Activated CD8-positive, alpha-beta memory T cell treated with anti-CD3 and anti-CD28 coated beads for 36 hours (primary cell): Measurements from ENCODE around the gene ACTN2. TPM values are rescaled to one million over a fixed set of nuclear protein-coding genes. Genes with fewer than 3 reads are reported as not detected.

ENCODE experiments used
- CTCF ChIA-PET: fragments of 350-600 bp; sonication (Branson Sonifier 250); formaldehyde crosslinking; loops from one replicate; lab custom pipeline; 2021; ENCODE audit warnings: antibody characterized with exemption; lab: Charles Lee
- POLR2A ChIA-PET: fragments of 350-600 bp; sonication (Branson Sonifier 250); formaldehyde crosslinking; loops from one replicate; lab custom pipeline; 2021; ENCODE audit warnings: antibody characterized with exemption; lab: Charles Lee
- total RNA-seq, 2 experiments: library from RNA; stranded (reverse); gene quantifications; one replicate each; pipeline ENCODE4 v1.2.3, GENCODE V29; 2021

The ACTN2 gene
- total RNA-seq, 2 experiments from 2014 or later: not detected

- POLR2A ChIA-PET: no interaction called here
- CTCF ChIA-PET: interaction anchor here (0.9 kb wide), 1 partner anchor 88 kb away, joined by 3 read pairs; no protein-coding TSS in a partner anchor
Observed at GRCh38 chr1:236760986-236761385, 74.7 kb downstream of the ACTN2 start.

- ChIA-PET CTCF (interaction anchor here (0.5 to 0.9 kb wide), 2 partner anchors 88 to 243 kb away, joined by 3 read pairs; no protein-coding TSS in a partner anchor), POLR2A (no interaction called here)
Observed at GRCh38 chr1:236761397-236762132, 75.3 kb downstream of the ACTN2 start.

DNA sequence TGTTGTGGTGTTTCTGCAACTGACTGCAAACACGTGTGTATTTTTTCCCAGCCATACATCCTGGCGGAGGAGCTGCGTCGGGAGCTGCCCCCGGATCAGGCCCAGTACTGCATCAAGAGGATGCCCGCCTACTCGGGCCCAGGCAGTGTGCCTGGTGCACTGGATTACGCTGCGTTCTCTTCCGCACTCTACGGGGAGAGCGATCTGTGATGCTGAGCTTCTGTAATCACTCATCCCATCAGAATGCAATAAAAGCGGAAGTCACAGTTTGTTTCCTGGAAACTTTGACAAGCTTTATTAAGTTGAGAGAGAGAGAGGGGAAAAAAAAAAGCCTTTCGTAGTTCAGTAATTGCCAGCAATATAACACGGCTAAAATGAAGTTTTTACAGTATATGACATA is 76.1 kb downstream of the ACTN2 start:
- ChIA-PET CTCF (no interaction called here), POLR2A (no interaction called here)

DNA sequence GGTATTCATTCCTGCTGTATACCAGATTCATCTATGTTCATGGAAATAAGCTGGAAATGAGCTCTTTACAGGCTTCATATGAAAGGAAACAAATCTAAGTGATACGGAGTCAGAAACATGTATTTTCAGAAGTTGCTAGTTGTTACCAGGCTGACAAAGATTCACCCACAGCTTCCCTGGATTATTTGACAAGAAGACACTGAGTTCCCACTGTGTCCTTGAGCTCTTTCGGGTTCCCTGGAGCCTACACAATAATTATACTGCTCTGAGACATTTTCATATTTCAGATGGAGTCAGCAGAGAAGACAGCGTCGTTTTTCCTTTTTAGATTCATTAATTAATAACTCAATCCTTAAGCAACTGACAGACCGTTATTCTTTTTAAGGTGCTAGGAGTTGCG is 79.5 kb downstream of the ACTN2 start:
- ChIA-PET POLR2A (no interaction called here), CTCF (no interaction called here)

DNA sequence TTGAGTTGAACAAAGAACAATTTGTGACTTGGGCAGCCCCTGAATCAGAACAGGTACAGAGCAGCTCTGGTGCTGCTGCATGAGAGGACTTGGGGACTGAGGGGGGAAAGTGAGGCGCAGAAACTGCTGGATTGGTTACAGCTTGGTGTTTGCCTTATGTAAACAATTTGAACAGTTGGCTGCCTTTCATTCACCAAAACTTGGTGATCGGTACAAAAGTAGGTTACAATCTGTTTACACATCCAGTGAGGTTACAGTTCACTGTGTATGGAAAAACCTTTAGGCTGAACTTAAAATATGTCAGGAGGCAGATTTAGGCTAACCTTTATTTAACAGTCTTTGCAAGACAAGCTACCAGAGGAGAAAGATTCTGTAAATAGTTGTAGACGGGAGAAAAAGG is 80.2 kb downstream of the ACTN2 start:
- ChIA-PET POLR2A (no interaction called here), CTCF (no interaction called here)

DNA sequence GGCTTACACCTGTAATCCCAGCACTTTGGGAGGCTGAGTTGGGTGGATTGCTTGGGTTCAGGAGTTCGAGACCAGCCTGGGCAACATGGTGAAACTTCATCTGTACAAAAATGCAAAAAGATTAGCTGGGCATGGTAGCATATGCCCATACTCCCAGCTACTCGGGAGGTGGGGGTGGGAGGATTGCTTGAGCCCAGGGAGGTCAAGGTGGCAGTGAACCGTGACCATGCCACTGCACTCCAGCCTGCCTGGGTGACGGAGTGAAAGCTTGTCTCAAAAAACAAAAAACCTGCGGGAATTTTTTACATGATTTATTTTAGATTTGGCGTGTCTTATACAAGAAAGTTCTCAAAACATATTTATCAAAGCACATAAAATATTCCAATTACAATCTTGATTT is 81.0 kb downstream of the ACTN2 start:
- POLR2A ChIA-PET: no interaction called here
- CTCF ChIA-PET: interaction anchor here (0.6 to 1.9 kb wide), 2 partner anchors 8 to 29 kb away, joined by 5 to 8 read pairs; no protein-coding TSS in a partner anchor

DNA sequence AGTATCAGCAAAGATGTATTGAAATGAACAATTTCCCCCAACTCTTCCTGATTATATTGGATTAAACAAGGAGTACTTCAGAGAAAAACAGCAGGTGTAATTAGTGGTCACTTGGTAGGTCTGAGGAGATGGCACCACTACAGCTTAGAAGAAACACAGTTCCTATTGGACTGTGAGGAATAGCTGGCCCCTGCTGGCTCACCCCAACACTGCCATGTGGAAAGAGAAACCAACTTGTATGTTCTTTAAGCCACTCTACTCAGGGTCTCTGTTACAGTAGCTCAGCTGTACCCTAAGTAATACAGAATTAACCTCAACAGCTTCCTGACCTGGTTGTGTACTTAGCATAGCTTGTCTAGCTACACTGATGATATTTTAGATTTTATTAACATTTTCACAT is 82.3 kb downstream of the ACTN2 start:
- ChIA-PET POLR2A (no interaction called here), CTCF (interaction anchor here (1.1 to 1.9 kb wide), 2 partner anchors 9 to 101 kb away, joined by 3 to 8 read pairs; no protein-coding TSS in a partner anchor)

GRCh38 chr1:236773919-236774318 is 87.6 kb downstream of the ACTN2 start:
- ChIA-PET POLR2A (no interaction called here), CTCF (interaction anchor here (0.6 kb wide), 1 partner anchor 15 kb away, joined by 3 read pairs; no protein-coding TSS in a partner anchor)

DNA sequence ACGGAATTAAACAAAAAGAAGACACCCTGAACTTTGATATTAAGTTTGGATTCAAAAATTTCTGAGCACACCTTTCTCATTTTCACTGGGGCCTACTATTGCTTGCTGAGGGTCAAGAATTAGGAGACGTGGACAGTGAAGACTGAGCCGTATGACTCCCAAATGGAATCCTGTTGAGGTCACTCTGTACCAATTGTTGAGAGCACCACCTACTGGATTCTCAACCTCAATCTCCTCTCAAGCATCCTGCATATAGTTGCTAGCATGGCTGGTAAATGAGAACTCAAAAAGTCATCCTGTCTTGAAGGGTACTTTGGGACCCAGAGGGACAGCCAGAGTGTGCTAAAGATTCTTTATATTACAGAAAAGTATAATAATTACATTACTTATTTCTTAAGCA is 88.6 kb downstream of the ACTN2 start:
- POLR2A ChIA-PET: no interaction called here
- CTCF ChIA-PET: no interaction called here

GRCh38 chr1:236779312-236779711 is 93.0 kb downstream of the ACTN2 start:
- ChIA-PET CTCF (no interaction called here), POLR2A (no interaction called here)

DNA sequence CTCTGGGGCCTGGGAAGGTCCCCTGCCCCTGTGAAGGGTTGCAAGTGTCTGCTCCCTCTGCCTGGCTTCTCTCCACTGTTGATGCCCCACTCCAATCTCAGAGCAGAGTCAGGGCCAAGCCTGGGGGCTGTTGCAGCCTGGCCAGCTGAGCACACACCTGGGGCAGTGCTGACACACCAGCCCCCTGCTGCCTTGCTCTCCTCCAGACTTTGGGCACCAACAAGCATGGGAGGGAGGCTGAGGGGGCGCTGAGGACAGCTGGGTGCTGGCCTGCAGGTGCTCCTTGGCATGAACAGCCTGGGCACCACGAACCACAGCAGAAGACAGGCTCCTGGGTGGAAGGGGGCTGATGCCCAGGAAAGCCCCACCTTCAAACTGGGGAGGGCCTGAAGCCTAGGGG is 99.2 kb downstream of the ACTN2 start:
- POLR2A ChIA-PET: no interaction called here

GRCh38 chr1:236786453-236786852 is 100.2 kb downstream of the ACTN2 start:
- POLR2A ChIA-PET: no interaction called here
- CTCF ChIA-PET: no interaction called here

More for the DNA sequence above, 99.2 kb downstream of the ACTN2 start:
- CTCF ChIA-PET: no interaction called here

GRCh38 chr1:236794585-236795034 is 108.3 kb downstream of the ACTN2 start:
- CTCF ChIA-PET: interaction anchor here (1.0 kb wide), 1 partner anchor 9 kb away, joined by 3 read pairs; no protein-coding TSS in a partner anchor

GRCh38 chr1:236795035-236795756 is 108.9 kb downstream of the ACTN2 start, which contains the start of gene MTR:
TSS of gene MTR (plus strand) at chr1:236795292. CDS start at chr1:236795704, 412 bp downstream.
- ChIA-PET POLR2A (interaction anchor here (0.6 kb wide), 1 partner anchor 797 kb away, joined by 4 read pairs; no protein-coding TSS in a partner anchor), CTCF (interaction anchor here (1.0 kb wide), 1 partner anchor 9 kb away, joined by 3 read pairs; no protein-coding TSS in a partner anchor)

More at GRCh38 chr1:236794585-236795034, 108.3 kb downstream of the ACTN2 start:
- POLR2A ChIA-PET: no interaction called here

- ChIA-PET CTCF (interaction anchor here (0.6 kb wide), 1 partner anchor 29 kb away, joined by 5 read pairs; no protein-coding TSS in a partner anchor), POLR2A (interaction anchor here (0.6 kb wide), 1 partner anchor 798 kb away, joined by 4 read pairs; no protein-coding TSS in a partner anchor)
Observed at GRCh38 chr1:236795757-236796667, 109.7 kb downstream of the ACTN2 start.

GRCh38 chr1:236799001-236799400 is 112.7 kb downstream of the ACTN2 start:
- CTCF ChIA-PET: no interaction called here

GRCh38 chr1:236800002-236800620 is 113.8 kb downstream of the ACTN2 start:
- ChIA-PET POLR2A (no interaction called here), CTCF (no interaction called here)

More at GRCh38 chr1:236799001-236799400, 112.7 kb downstream of the ACTN2 start:
- POLR2A ChIA-PET: interaction anchor here (0.7 kb wide), 1 partner anchor 111 kb away, joined by 5 read pairs; no protein-coding TSS in a partner anchor

GRCh38 chr1:236800623-236801022 is 114.3 kb downstream of the ACTN2 start:
- POLR2A ChIA-PET: no interaction called here

More at GRCh38 chr1:236800623-236801022, 114.3 kb downstream of the ACTN2 start:
- CTCF ChIA-PET: no interaction called here
